HEK293 (cell line): ENCODE measurements around the gene ARHGAP1.
A peak's percentile ranks its signal among the peaks of the same experiment; 100 is the strongest.

ENCODE experiments used
- CTCF ChIA-PET: fragments of 350-600 bp; formaldehyde crosslinking; extraction: SDS; loops from one replicate; lab custom pipeline; 2021; ENCODE audit warnings: antibody characterized with exemption; lab: Yijun Ruan, JAX
- POLR2A ChIA-PET: fragments of 300-600 bp; formaldehyde crosslinking; extraction: SDS; loops from one replicate; lab custom pipeline; 2020; ENCODE audit warnings: antibody characterized with exemption, inconsistent platforms; lab: Yijun Ruan, JAX
- H3K27ac ChIP-seq: fragments of 200-500 bp; sonication (Bioruptor generic); 2 replicates; pipeline ENCODE4 v1.5.1; 2014; ENCODE audit warnings: low read depth, low read length, control low read depth, inconsistent platforms; ENCODE audit errors: extremely low read depth
- H3K36me3 ChIP-seq, 2 experiments: fragments of 200-500 bp in 1 of 2; sonication (Bioruptor generic) in 1 of 2; 1 replicate in 1 of 2; 2 replicates in 1 of 2; pipeline ENCODE4 v1.5.1; 2014 to 2017; ENCODE audit warnings: inconsistent platforms in 2 of 2, low read length in 2 of 2; ENCODE audit not compliant: control insufficient read depth in 2 of 2, insufficient read depth in 1 of 2
- H3K4me1 ChIP-seq: fragments of 200-500 bp; sonication (Bioruptor generic); 2 replicates; pipeline ENCODE4 v1.5.1; 2014; ENCODE audit warnings: mild to moderate bottlenecking, low read length, inconsistent platforms; ENCODE audit not compliant: control insufficient read depth, insufficient read depth
- H3K4me3 ChIP-seq: 2 replicates; pipeline ENCODE4 v1.5.1; 2011; ENCODE audit warnings: low read depth, mild to moderate bottlenecking, control low read depth, low read length, moderate library complexity
- H3K9me3 ChIP-seq: fragments of 200-500 bp; sonication (Bioruptor generic); 2 replicates; pipeline ENCODE4 v1.5.1; 2014; ENCODE audit warnings: low read depth, low read length, inconsistent platforms; ENCODE audit not compliant: control insufficient read depth, insufficient read depth
- GLI2 ChIP-seq: fragments of 450-650 bp; formaldehyde crosslinking; IDR thresholded peaks from 2 replicates; pipeline ENCODE4; 2017; ENCODE audit warnings: missing biosample characterization, missing genetic modification characterization, low read depth, borderline replicate concordance
- GLIS1 ChIP-seq: fragments of 450-650 bp; formaldehyde crosslinking; IDR thresholded peaks from 2 replicates; pipeline ENCODE4 v1.5.1; 2016; ENCODE audit warnings: missing biosample characterization, missing genetic modification characterization
- KLF9 ChIP-seq: fragments of 450-650 bp; formaldehyde crosslinking; IDR thresholded peaks from 2 replicates; pipeline ENCODE4 v1.5.1; 2016; ENCODE audit warnings: missing biosample characterization, missing genetic modification characterization, low read depth
- MYNN ChIP-seq: fragments of 450-650 bp; formaldehyde crosslinking; IDR thresholded peaks from 2 replicates; pipeline ENCODE4 v1.5.1; 2016; ENCODE audit warnings: missing biosample characterization, missing genetic modification characterization, borderline replicate concordance
- OSR2 ChIP-seq: fragments of 450-650 bp; formaldehyde crosslinking; IDR thresholded peaks from 2 replicates; pipeline ENCODE4 v1.5.1; 2016; ENCODE audit warnings: missing biosample characterization, missing genetic modification characterization
- YY2 ChIP-seq: fragments of 450-650 bp; formaldehyde crosslinking; IDR thresholded peaks from 2 replicates; pipeline ENCODE4 v1.5.1; 2016; ENCODE audit warnings: missing biosample characterization, missing genetic modification characterization
- ZBTB17 ChIP-seq: fragments of 450-650 bp; formaldehyde crosslinking; IDR thresholded peaks from 2 replicates; pipeline ENCODE4 v1.5.1; 2016; ENCODE audit warnings: missing biosample characterization, missing genetic modification characterization
- ZBTB21 ChIP-seq: fragments of 450-650 bp; formaldehyde crosslinking; IDR thresholded peaks from 2 replicates; pipeline ENCODE4 v1.5.1; 2017; ENCODE audit warnings: missing biosample characterization, missing genetic modification characterization
- ZEB2 ChIP-seq: fragments of 450-650 bp; formaldehyde crosslinking; IDR thresholded peaks from 2 replicates; pipeline ENCODE4 v1.5.1; 2016; ENCODE audit warnings: missing biosample characterization, missing genetic modification characterization
- ZIC2 ChIP-seq: fragments of 450-650 bp; formaldehyde crosslinking; IDR thresholded peaks from 2 replicates; pipeline ENCODE4 v1.5.1; 2016; ENCODE audit warnings: missing biosample characterization, missing genetic modification characterization
- ZNF114 ChIP-seq: fragments of 450-650 bp; formaldehyde crosslinking; IDR thresholded peaks from 2 replicates; pipeline ENCODE4 v1.5.0; 2017; ENCODE audit warnings: missing biosample characterization, missing genetic modification characterization
- ZNF175 ChIP-seq: fragments of 450-650 bp; formaldehyde crosslinking; IDR thresholded peaks from 2 replicates; pipeline ENCODE4 v1.5.1; 2016; ENCODE audit warnings: missing biosample characterization, missing genetic modification characterization
- ZNF302 ChIP-seq: fragments of 450-650 bp; formaldehyde crosslinking; IDR thresholded peaks from 2 replicates; pipeline ENCODE4 v1.5.1; 2016; ENCODE audit warnings: missing biosample characterization, missing genetic modification characterization, low read depth
- ZNF311 ChIP-seq: fragments of 450-650 bp; formaldehyde crosslinking; IDR thresholded peaks from 2 replicates; pipeline ENCODE4 v1.5.1; 2017; ENCODE audit warnings: missing biosample characterization, missing genetic modification characterization, borderline replicate concordance
- ZNF335 ChIP-seq: fragments of 450-650 bp; formaldehyde crosslinking; conservative IDR thresholded peaks from 2 replicates; pipeline ENCODE4 v1.5.1; 2016; ENCODE audit warnings: missing biosample characterization, missing genetic modification characterization
- ZNF394 ChIP-seq: fragments of 450-650 bp; formaldehyde crosslinking; IDR thresholded peaks from 2 replicates; pipeline ENCODE4 v1.5.1; 2016; ENCODE audit warnings: missing biosample characterization, missing genetic modification characterization, mild to moderate bottlenecking, moderate library complexity, borderline replicate concordance
- ZNF623 ChIP-seq: fragments of 450-650 bp; formaldehyde crosslinking; IDR thresholded peaks from 2 replicates; pipeline ENCODE4 v1.5.1; 2016; ENCODE audit warnings: missing biosample characterization, missing genetic modification characterization
- ZNF670 ChIP-seq: fragments of 450-650 bp; formaldehyde crosslinking; IDR thresholded peaks from 2 replicates; pipeline ENCODE4 v1.5.1; 2016; ENCODE audit warnings: missing biosample characterization, missing genetic modification characterization, low read depth
- ZNF785 ChIP-seq: fragments of 450-650 bp; formaldehyde crosslinking; IDR thresholded peaks from 2 replicates; pipeline ENCODE4 v1.5.1; 2016; ENCODE audit warnings: missing biosample characterization, missing genetic modification characterization

The ARHGAP1 gene

DNA sequence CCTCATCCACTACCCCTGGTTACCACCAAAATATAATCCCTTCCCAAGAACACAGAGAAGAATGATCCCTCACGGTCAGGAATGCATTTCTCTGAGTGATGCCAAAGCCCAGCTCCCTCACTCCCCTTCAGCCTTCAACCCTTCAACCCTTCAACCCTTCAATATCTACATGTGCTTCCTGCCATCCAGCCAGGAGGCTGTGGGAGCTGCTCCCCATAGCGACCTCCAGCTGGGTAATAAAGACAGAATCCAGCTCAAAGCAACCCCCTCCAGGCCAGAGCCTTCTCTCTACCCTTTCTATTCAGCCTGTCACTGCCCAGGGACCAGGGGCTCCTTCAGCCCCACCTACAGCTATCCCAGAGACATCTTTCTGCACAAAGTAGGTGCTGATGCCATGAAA, 2.7 kb downstream of the ARHGAP1 start:
- H3K9me3 ChIP-seq: no peaks in the 10 kb centered on the region
- H3K27ac ChIP-seq: no peak overlapping the region
- no peaks in the 10 kb centered on the region for H3K4me1 ChIP-seq
- POLR2A ChIA-PET: no interaction called here
- TF ChIP-seq GLIS1 (tag by site-specific recombination) (peak; percentile 61; the same call in 1 of the 2 replicates), ZIC2 (peak; percentile 54), ZNF335 (tag by site-specific recombination) (no peak)
- CTCF ChIA-PET: interaction anchor here (0.6 to 0.8 kb wide), 2 partner anchors 81 to 97 kb away, joined by 3 to 4 read pairs; partner anchors contain the start of genes ATG13 and HARBI1
- H3K4me3 ChIP-seq: no peak overlapping the region
- H3K36me3 ChIP-seq: peaks cover 4 to 41% of the 10 kb centered on the region in 2 experiments; a peak in 2 of 3 replicates

DNA sequence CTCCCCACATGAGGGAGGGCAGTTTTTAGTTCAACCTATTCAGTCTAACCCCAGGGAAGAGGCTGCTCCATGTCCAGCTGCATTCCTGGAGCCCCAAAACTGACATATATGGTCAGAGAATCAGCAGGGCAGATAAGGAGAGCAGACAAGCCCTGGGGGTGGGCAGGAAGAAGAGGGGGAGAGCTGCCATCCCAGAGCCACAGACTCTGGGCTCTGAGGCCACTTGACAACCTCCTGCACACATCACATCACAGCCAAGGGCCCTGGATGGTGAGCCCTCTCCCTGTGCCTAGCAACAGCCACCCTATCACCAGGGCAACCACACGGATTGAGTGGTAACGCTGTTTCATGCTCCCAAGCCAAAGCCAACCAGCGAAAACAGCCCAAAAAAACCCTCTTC, 3.1 kb downstream of the ARHGAP1 start:
- CTCF ChIA-PET: interaction anchor here (0.6 kb wide), 1 partner anchor 80 kb away, joined by 3 read pairs; the partner anchor contains the start of genes ATG13 and HARBI1
- POLR2A ChIA-PET: no interaction called here
- H3K27ac ChIP-seq: no peak overlapping the region
- H3K4me1 ChIP-seq: no peaks in the 10 kb centered on the region
- no peaks in the 10 kb centered on the region for H3K9me3 ChIP-seq
- no peak for TF ChIP-seq ZNF785 (tag by site-specific recombination)
- TF ChIP-seq MYNN: peak; percentile 61; the same call in 1 of the 2 replicates
- TF ChIP-seq ZNF623 (tag by site-specific recombination): no peak
- no peak for TF ChIP-seq ZNF311 (tag by site-specific recombination)
- TF ChIP-seq GLI2 (tag by site-specific recombination): no peak
- TF ChIP-seq ZBTB17: no peak
- H3K4me3 ChIP-seq: no peak overlapping the region
- peaks cover 4 to 39% of the 10 kb centered on the region in 2 experiments; a peak in 2 of 3 replicates for H3K36me3 ChIP-seq

DNA sequence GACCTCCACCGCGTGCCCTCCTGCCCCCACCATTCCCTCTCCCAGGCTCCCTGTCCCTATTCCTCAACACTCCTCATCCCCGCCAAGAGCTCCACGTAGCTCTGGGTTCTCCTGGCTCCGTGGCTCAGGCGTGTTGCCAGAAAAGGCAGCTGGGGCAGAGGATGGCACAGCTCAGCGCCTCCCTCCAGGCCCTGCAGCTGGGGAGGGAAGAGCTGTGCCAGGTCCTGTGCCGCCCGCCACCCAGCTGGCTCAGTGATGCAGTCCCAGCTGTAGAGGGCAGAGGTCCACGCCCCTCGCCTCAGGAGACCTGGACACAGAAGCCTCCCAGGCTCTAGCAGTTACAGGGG, 4.2 kb downstream of the ARHGAP1 start:
- no peak overlapping the region for H3K4me3 ChIP-seq
- ChIA-PET POLR2A (interaction anchor here (1.0 kb wide), 1 partner anchor 8 kb away, joined by 3 read pairs; no protein-coding TSS in a partner anchor), CTCF (interaction anchor here (0.6 to 0.7 kb wide), 2 partner anchors 304 to 552 kb away, joined by 3 read pairs; no protein-coding TSS in a partner anchor)
- H3K9me3 ChIP-seq: no peaks in the 10 kb centered on the region
- TF ChIP-seq ZBTB21 (tag by site-specific recombination) (no peak), ZNF175 (tag by site-specific recombination) (no peak), YY2 (tag by site-specific recombination) (no peak)
- TF ChIP-seq, all 188 proteins: peak for 0
- peaks cover 0 to 43% of the 10 kb centered on the region in 2 experiments; a peak in 1 of 3 replicates for H3K36me3 ChIP-seq
- no peak overlapping the region for H3K27ac ChIP-seq
- no peaks in the 10 kb centered on the region for H3K4me1 ChIP-seq

DNA sequence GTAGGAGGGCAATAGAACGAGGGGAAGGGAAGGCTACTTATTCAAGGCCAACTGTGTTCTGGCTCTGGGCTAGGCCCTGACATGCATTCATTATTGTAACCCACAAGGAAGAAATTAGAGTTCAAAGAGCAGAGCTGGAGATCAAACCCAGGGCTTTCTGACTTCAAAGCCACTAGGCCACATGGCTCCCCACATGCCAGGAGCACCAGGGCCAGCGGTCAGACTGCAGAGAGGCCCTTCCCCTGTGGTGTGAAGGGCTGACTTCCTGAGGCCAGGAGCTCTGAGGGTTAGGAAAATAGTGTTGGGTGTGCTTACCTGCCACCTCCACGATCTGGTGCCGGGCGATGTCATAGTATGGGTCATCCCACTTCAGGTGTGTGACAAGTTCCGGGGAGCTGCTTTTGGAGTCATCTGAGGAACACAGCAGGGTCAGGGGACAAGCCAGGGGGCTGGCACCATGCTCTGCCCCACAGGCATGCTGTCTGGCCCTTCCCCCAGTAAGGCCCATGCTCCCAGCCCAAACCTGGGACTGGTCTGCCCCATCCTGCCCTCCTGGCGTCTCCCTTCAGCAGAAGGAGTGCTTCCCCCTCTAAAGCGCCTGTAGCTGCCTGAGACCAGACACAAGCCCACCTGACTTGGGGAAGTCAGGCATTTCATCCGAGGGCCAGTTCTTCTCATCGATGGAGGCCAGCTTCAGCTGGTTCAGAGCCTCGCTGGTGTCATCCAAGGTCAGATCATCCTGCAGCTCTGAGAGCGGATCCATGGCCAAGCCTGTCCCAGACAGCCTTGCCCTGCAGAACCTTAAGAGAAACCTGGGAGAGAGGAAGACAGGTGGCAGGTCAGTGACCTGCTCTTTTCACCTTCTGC, 4.8 kb downstream of the ARHGAP1 start:
- CTCF ChIA-PET: interaction anchor here (0.5 to 0.7 kb wide), 3 partner anchors 142 to 552 kb away, joined by 3 to 5 read pairs (median 3); no protein-coding TSS in a partner anchor
- Histone ChIP-seq H3K36me3 (peaks cover 0 to 43% of the 10 kb centered on the region in 2 experiments; a peak in 1 of 3 replicates), H3K9me3 (no peaks in the 10 kb centered on the region), H3K4me1 (no peaks in the 10 kb centered on the region), H3K4me3 (no peak overlapping the region), H3K27ac (no peak overlapping the region)
- TF ChIP-seq KLF9 (tag by site-specific recombination) (no peak), OSR2 (tag by site-specific recombination) (no peak), ZEB2 (tag by site-specific recombination) (no peak), ZNF302 (no peak), ZNF114 (tag by site-specific recombination) (no peak), ZNF394 (no peak), ZNF670 (tag by site-specific recombination) (no peak)
- POLR2A ChIA-PET: no interaction called here
